H1 (cell line): ENCODE measurements around the gene CUX1. TPM values are rescaled to one million over a fixed set of nuclear protein-coding genes. Genes with fewer than 3 reads are reported as not detected.

Experiments used
- SRF ChIP-seq: IDR thresholded peaks from 2 replicates; pipeline ENCODE4 v1.6.1; 2011; ENCODE audit warnings: mild to moderate bottlenecking, low read depth, low read length, moderate library complexity
- polyA plus RNA-seq, 7 experiments: library from polyadenylated mRNA; depleted of rRNA in 3 of 7; stranded (reverse) in 5 of 7; unstranded in 2 of 7; fragments of >200 nt in 5 of 7; fragments of 200-250 nt in 2 of 7; gene quantifications; 1 replicate in 5 of 7; 2 replicates in 1 of 7; 4 replicates in 1 of 7; pipeline versions ENCODE4 v1.2.1 to v1.2.3, GENCODE V29; 2011 to 2013; ENCODE audit warnings: missing spikeins in 2 of 7, mixed read lengths in 2 of 7
- total RNA-seq: library from RNA; stranded (reverse); fragmentation: NEBNext Ultra II Directional; extraction: Animal tissue kit (Norgen Biotek cat#: 25700); gene quantifications from 2 replicates; pipeline ENCODE4 v1.2.1, GENCODE V29; 2021

The CUX1 gene
- total and polyA plus RNA-seq, 2 of the 8 experiments (the other 6 are each of a cell fraction or from before 2014, with no cell fraction given): 21.6 to 65.9 TPM

GRCh38 chr7:102178410-102178809 is 361.0 kb downstream of the CUX1 start (continued):
- TF ChIP-seq SRF: no peak
